IPS-NIHi11 (cell line): ENCODE measurements around the gene TMTC2.
"Not testable (repeated sequence)": the region's sequence is repeated elsewhere in the genome, so short reads cannot be mapped to it uniquely, and the experiment has no call there.

Experiments used
- DNase-seq: peaks from one replicate; pipeline ENCODE4 v3.0.0; 2012; ENCODE audit warnings: mixed read lengths, low spot score

TMTC2 gene

GRCh38 chr12:82842480-82842879 lies 155.8 kb downstream of the TMTC2 start:
- no peak for DNase-seq

DNA sequence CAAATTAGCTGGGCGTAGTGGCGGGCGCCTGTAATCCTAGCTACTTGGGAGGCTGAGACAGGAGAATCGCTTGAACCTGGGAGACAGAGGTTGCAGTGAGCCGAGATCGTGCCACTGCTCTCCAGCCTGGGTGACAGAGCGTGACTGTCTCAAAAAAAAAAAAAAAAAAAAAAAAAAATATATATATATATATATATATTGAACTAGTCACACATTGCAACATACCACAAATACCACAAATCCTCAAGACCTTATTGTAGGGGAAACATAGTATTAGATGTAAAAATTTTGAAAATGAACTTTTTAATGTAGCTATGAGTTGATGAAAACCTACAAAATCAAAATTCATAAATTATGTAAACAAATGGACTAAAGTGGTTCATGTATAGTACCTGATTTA lies 158.4 kb downstream of the TMTC2 start:
- DNase-seq = not testable (repeated sequence)

GRCh38 chr12:82848845-82849244 lies 162.1 kb downstream of the TMTC2 start:
- DNase-seq = no peak

DNA sequence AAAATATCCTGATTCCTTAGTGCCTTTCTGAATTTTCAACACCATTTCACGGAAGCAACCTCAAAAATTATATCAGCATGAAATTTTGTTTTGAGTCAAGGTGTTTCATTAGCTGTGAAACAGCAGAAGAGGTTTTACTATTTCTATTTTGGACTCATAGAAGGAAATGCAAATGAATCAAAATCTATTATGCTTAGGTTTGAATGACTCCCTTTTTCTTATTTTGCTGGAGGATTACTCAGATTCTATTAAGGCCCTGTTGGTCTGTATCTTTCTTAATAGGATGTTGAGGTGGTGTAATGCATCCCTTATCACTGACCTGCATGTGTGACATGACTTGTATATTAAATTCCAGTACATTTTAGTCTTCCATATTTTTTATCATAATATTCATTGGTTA lies 165.8 kb downstream of the TMTC2 start:
- no peak for DNase-seq

DNA sequence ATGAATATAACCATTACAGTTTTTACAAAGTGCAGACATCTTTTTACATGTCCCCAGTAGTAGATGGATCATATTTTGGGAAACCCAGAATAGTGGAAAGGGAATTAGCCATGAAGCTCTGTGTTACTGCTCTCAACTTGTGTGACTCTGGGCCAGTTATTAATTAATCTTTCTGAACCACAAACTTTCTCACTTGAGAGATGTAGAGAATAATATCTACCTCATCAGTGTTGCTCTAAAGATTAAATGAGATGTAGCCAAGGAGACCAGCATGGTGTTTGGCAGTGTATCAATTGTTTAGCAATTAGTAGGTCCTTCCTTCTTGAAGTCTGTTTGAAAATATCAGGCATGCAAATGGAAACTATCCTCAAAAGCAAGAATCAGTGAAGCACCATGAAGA lies 169.2 kb downstream of the TMTC2 start:
- no peak for DNase-seq

DNA sequence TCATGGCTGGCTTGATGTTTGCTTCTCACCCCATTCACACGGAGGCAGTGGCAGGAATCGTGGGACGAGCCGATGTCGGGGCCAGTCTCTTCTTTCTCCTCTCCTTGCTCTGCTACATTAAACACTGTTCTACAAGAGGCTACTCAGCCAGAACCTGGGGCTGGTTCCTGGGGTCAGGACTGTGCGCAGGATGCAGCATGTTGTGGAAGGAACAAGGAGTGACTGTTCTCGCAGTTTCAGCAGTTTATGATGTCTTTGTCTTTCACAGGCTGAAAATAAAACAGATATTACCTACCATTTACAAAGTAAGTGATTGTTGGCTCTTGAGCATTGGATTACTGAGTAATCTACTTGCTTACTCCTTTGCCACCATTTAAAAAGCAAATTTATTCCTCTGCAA lies 170.6 kb downstream of the TMTC2 start:
- no peak for DNase-seq

GRCh38 chr12:82857911-82858533 lies 171.3 kb downstream of the TMTC2 start:
- no peak for DNase-seq

DNA sequence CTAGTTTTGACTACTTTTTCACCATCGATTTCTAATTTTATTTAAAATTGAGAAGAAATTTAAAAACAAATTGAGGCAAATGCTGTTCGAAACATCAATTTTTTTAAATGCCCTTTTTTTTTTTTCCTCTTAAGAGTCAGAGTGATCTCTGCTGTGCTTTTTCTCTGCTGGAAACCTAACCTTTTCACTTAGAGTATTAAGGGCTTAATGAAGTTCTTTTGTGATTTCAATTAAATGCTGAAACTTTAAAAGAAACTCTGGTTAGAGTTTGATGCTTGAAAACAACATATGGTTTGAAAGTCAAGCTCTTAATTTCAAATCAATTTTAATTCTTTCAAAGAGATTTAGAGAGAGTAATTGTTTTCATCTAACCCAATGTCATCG lies 171.8 kb downstream of the TMTC2 start:
- no peak for DNase-seq

- DNase-seq = no peak
Measured at GRCh38 chr12:82862069-82862841, 175.5 kb downstream of the TMTC2 start.

GRCh38 chr12:82862876-82863649 lies 176.4 kb downstream of the TMTC2 start:
- DNase-seq = no peak

DNA sequence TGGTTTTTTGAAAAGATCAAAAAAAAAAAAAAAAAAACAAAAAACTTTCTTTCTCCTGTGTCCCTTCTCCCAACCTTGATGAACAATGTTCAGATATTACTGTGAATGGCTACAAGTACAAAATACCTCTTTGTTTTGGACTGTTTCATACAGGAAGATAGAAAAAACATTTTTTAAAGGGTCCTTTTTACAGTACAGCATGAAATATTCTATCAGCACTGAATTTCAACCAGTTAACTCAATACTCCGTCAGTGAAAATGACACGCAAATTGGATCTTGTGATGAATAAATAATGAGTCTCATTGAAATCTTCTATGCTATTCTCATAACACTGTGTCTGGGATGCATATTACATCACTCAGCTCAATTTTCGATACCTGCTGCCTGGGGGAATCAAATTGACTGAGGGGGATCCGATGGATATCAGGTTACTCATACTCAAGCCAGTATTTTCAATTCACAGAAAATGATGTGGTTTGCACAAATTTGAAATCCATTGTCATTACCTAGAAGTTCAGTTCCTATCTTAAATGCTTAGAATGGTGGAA lies 179.6 kb downstream of the TMTC2 start:
- DNase-seq = no peak

DNA sequence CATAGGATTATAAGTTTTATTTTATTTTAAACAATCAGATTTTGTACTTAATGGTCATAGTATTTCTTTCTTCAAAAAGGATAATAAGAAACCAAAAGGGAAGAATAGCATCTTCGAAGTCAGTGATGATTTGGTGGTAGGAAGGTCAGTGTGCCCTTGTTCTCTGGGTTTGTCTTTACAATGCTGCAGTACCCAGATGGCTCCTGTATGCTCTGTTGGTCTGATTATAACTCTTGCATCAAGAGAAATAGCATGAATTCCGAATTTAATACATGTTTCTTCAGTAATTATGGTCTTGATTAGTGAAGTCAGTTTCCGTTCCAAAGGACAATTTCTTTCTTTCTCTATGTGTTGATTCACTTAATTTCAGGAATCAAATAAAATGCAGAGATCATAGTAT lies 180.2 kb downstream of the TMTC2 start:
- DNase-seq = no peak

GRCh38 chr12:82867762-82868500 lies 181.2 kb downstream of the TMTC2 start:
- DNase-seq = no peak

GRCh38 chr12:82870771-82871377 lies 184.2 kb downstream of the TMTC2 start:
- no peak for DNase-seq

DNA sequence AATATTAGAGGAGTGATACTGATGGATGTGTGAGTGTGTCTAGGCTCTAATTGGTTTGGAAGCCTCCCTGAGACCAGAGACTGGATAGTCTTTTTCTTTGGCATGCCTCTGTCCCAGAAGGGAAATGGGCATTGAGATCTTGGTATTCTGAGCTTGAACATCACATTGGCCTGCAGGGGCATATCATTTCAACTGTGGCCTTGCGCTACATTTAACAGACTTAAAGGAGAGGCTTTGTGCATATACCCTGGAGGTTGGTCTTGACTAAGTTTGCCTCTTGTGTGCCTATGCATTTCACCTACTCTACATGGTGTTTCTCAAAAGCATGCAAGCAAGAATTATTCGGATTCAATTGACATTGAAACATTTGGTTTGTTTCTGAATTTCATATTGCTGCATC lies 185.4 kb downstream of the TMTC2 start:
- DNase-seq = no peak

GRCh38 chr12:82873309-82873708 lies 186.6 kb downstream of the TMTC2 start:
- DNase-seq = no peak

DNA sequence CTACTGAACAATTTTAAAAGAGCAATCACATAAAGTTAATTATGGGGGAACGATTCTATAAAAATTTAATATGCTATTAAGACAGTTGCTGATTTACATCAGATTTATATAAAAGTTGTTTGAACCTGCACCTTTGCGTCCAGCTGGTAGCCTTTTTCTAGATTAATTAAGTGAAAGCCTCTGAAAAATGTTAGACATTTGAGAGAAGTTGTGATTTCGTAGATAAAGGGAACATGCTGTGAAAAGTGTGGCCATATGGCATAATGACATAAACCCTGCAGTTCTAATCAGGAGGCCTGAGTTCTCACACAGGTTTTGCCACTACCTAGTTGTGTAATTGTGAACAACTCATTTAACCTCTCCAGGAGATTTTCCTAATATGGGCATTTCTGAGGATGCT lies 187.2 kb downstream of the TMTC2 start:
- no peak for DNase-seq

GRCh38 chr12:82874945-82875344 lies 188.2 kb downstream of the TMTC2 start:
- no peak for DNase-seq

DNA sequence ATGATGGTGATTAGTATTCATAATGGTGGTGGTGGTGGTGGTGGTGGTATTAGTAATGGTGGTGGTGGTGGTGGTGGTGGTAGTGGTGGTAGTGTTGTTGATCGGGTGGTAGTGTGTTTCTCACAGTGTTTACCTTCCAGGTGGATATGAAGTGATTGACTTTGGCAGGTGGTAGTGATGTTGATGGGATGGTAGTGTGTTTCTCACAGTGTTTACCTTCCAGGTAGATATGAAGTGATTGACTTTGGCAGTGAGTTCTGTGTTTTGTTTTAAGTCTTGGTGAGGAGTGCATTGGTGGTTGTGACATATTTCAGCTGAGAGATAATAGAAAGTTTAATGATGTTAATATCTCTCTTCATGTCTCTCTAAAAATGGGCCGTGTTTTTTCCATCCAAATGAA lies 189.4 kb downstream of the TMTC2 start:
- DNase-seq = no peak

- DNase-seq = no peak
Measured at GRCh38 chr12:82877963-82878362, 191.3 kb downstream of the TMTC2 start.

- no peak for DNase-seq
Measured at GRCh38 chr12:82880442-82880901, 193.8 kb downstream of the TMTC2 start.
